Right lobe of liver (tissue), 4 donors: ENCODE measurements around the gene PFKFB1.

Source experiments
- CTCF ChIP-seq, 4 donors: fragments of 200-600 bp in 3 of 4; fragments of 450-650 bp in 1 of 4; IDR thresholded peaks; one replicate each; pipeline versions ENCODE4 v1.5.1 to v1.8.0; 2016 to 2022; ENCODE audit warnings: antibody characterized with exemption in 4 of 4, mild to moderate bottlenecking in 2 of 4
- POLR2A ChIP-seq: fragments of 450-650 bp; IDR thresholded peaks from one replicate; pipeline ENCODE4 v1.6.1; 2017; ENCODE audit warnings: antibody characterized with exemption, mild to moderate bottlenecking
- donor health status: DM: no; HTN: no; CAD: no.
- donor health status: DM: no; HTN: no; CAD: no.
- donor health status: DM: no; HTN: yes; CAD: no.

GRCh38 chrX:54944816-54945215, 49.2 kb downstream of the PFKFB1 start:
- TF ChIP-seq POLR2A (no peak), CTCF (IDR thresholded peaks at IDR 0.05) (no peak)
